Measurements from ENCODE around the gene FAM114A1. TPM values are rescaled to one million over a fixed set of nuclear protein-coding genes. Genes with fewer than 3 reads are reported as not detected.
A peak's percentile ranks its signal among the peaks of the same experiment; 100 is the strongest.

The FAM114A1 gene
- total RNA-seq, 1 experiment from 2014 or later: 89.1 TPM

- peak overlapping the region; percentile 63 for H3K4me3 ChIP-seq
- H3K27ac ChIP-seq: peak overlapping the region; percentile 82
- DNase-seq (ENCODE audit: low read depth in 1 of 2, low spot score in 2 of 2): peak; percentile 33 to 40
- H3K36me3 ChIP-seq: peaks cover 21% of the 10 kb centered on the region
- no peaks in the 10 kb centered on the region for H3K27me3 ChIP-seq (replicated peaks)
- no peaks in the 10 kb centered on the region for H3K9me3 ChIP-seq (replicated peaks)
- H3K4me1 ChIP-seq (replicated peaks): peaks cover 29% of the 10 kb centered on the region
Measured at GRCh38 chr4:38868059-38868960, 704 bp downstream of the FAM114A1 start.

GRCh38 chr4:38869511-38869910 lies 1.9 kb downstream of the FAM114A1 start:
- no peaks in the 10 kb centered on the region for H3K27me3 ChIP-seq (replicated peaks)
- H3K27ac ChIP-seq: no peak overlapping the region
- H3K4me3 ChIP-seq: no peak overlapping the region
- peaks cover 29% of the 10 kb centered on the region for H3K36me3 ChIP-seq
- DNase-seq (ENCODE audit: low read depth in 1 of 2, low spot score in 2 of 2): no peak
- H3K9me3 ChIP-seq (replicated peaks): no peaks in the 10 kb centered on the region
- peaks cover 37% of the 10 kb centered on the region for H3K4me1 ChIP-seq (replicated peaks)

- no peak for DNase-seq (ENCODE audit: low read depth in 1 of 2, low spot score in 2 of 2)
- peaks cover 37% of the 10 kb centered on the region for H3K4me1 ChIP-seq (replicated peaks)
- H3K27me3 ChIP-seq (replicated peaks): no peaks in the 10 kb centered on the region
- no peak overlapping the region for H3K4me3 ChIP-seq
- peaks cover 32% of the 10 kb centered on the region for H3K36me3 ChIP-seq
- no peak overlapping the region for H3K27ac ChIP-seq
- no peaks in the 10 kb centered on the region for H3K9me3 ChIP-seq (replicated peaks)
Measured at GRCh38 chr4:38870098-38870808, 2.6 kb downstream of the FAM114A1 start.

- no peak overlapping the region for H3K4me3 ChIP-seq
- no peaks in the 10 kb centered on the region for H3K9me3 ChIP-seq (replicated peaks)
- peaks cover 36% of the 10 kb centered on the region for H3K4me1 ChIP-seq (replicated peaks)
- H3K36me3 ChIP-seq: peaks cover 33% of the 10 kb centered on the region
- no peak overlapping the region for H3K27ac ChIP-seq
- no peak for DNase-seq (ENCODE audit: low read depth in 1 of 2, low spot score in 2 of 2)
- H3K27me3 ChIP-seq (replicated peaks): no peaks in the 10 kb centered on the region
Measured at GRCh38 chr4:38871593-38871992, 4.0 kb downstream of the FAM114A1 start.

- no peaks in the 10 kb centered on the region for H3K9me3 ChIP-seq (replicated peaks)
- H3K27me3 ChIP-seq (replicated peaks): no peaks in the 10 kb centered on the region
- peaks cover 30% of the 10 kb centered on the region for H3K4me1 ChIP-seq (replicated peaks)
- peak overlapping the region; percentile 61 for H3K27ac ChIP-seq
- peaks cover 36% of the 10 kb centered on the region for H3K36me3 ChIP-seq
- H3K4me3 ChIP-seq: no peak overlapping the region
- peak; percentile 61 to 67 for DNase-seq (ENCODE audit: low read depth in 1 of 2, low spot score in 2 of 2)
Measured at GRCh38 chr4:38872620-38873019, 5.0 kb downstream of the FAM114A1 start.

GRCh38 chr4:38873290-38873944 lies 5.8 kb downstream of the FAM114A1 start:
- peaks cover 36% of the 10 kb centered on the region for H3K36me3 ChIP-seq
- no peaks in the 10 kb centered on the region for H3K9me3 ChIP-seq (replicated peaks)
- DNase-seq (ENCODE audit: low read depth in 1 of 2, low spot score in 2 of 2): no peak
- peaks cover 30% of the 10 kb centered on the region for H3K4me1 ChIP-seq (replicated peaks)
- H3K27ac ChIP-seq: peak overlapping the region; percentile 61
- H3K27me3 ChIP-seq (replicated peaks): no peaks in the 10 kb centered on the region
- H3K4me3 ChIP-seq: no peak overlapping the region

- no peak overlapping the region for H3K4me3 ChIP-seq
- no peaks in the 10 kb centered on the region for H3K27me3 ChIP-seq (replicated peaks)
- H3K4me1 ChIP-seq (replicated peaks): peaks cover 22% of the 10 kb centered on the region
- peaks cover 30% of the 10 kb centered on the region for H3K36me3 ChIP-seq
- no peak overlapping the region for H3K27ac ChIP-seq
- DNase-seq (ENCODE audit: low read depth in 1 of 2, low spot score in 2 of 2): no peak
- H3K9me3 ChIP-seq (replicated peaks): no peaks in the 10 kb centered on the region
Measured at GRCh38 chr4:38876636-38877035, 9.0 kb downstream of the FAM114A1 start.

GRCh38 chr4:38884254-38884653 lies 16.6 kb downstream of the FAM114A1 start:
- Histone ChIP-seq H3K4me1 (replicated peaks) (peaks cover 8% of the 10 kb centered on the region), H3K27me3 (replicated peaks) (no peaks in the 10 kb centered on the region), H3K9me3 (replicated peaks) (no peaks in the 10 kb centered on the region), H3K27ac (no peak overlapping the region), H3K36me3 (no peaks in the 10 kb centered on the region; the same call in 1 of the 2 replicates), H3K4me3 (no peak overlapping the region)
- no peak for DNase-seq (ENCODE audit: low read depth in 1 of 2, low spot score in 2 of 2)

GRCh38 chr4:38889143-38889542 lies 21.5 kb downstream of the FAM114A1 start:
- no peak overlapping the region for H3K4me3 ChIP-seq

GRCh38 chr4:38891051-38891983 lies 23.7 kb downstream of the FAM114A1 start:
- Histone ChIP-seq H3K27me3 (replicated peaks) (no peaks in the 10 kb centered on the region), H3K27ac (peak overlapping the region; percentile 78; the same call in 1 of the 2 replicates), H3K36me3 (peaks cover 40% of the 10 kb centered on the region), H3K4me3 (no peak overlapping the region), H3K4me1 (replicated peaks) (peaks cover 26% of the 10 kb centered on the region), H3K9me3 (replicated peaks) (no peaks in the 10 kb centered on the region; the same call in 1 of the 2 replicates)
- no peak for DNase-seq (ENCODE audit: low read depth in 1 of 2, low spot score in 2 of 2)

More at GRCh38 chr4:38889143-38889542, 21.5 kb downstream of the FAM114A1 start:
- peaks cover 35% of the 10 kb centered on the region for H3K36me3 ChIP-seq
- DNase-seq (ENCODE audit: low read depth in 1 of 2, low spot score in 2 of 2): peak in 1 of 2 experiments; percentile 58
- peak overlapping the region; percentile 78 for H3K27ac ChIP-seq
- H3K9me3 ChIP-seq (replicated peaks): no peaks in the 10 kb centered on the region; the same call in 1 of the 2 replicates
- H3K27me3 ChIP-seq (replicated peaks): no peaks in the 10 kb centered on the region
- peaks cover 26% of the 10 kb centered on the region for H3K4me1 ChIP-seq (replicated peaks)

- no peak overlapping the region for H3K4me3 ChIP-seq
- no peak overlapping the region for H3K27ac ChIP-seq
- H3K4me1 ChIP-seq (replicated peaks): peaks cover 16% of the 10 kb centered on the region
- no peaks in the 10 kb centered on the region for H3K27me3 ChIP-seq (replicated peaks)
- peaks cover 51% of the 10 kb centered on the region for H3K36me3 ChIP-seq
- H3K9me3 ChIP-seq (replicated peaks): no peaks in the 10 kb centered on the region; the same call in 1 of the 2 replicates
- DNase-seq (ENCODE audit: low read depth in 1 of 2, low spot score in 2 of 2): no peak
Measured at GRCh38 chr4:38894322-38894982, 26.8 kb downstream of the FAM114A1 start.

- H3K4me1 ChIP-seq (replicated peaks): no peaks in the 10 kb centered on the region
- peaks cover 32% of the 10 kb centered on the region for H3K36me3 ChIP-seq
- no peaks in the 10 kb centered on the region for H3K9me3 ChIP-seq (replicated peaks)
- H3K27me3 ChIP-seq (replicated peaks): no peaks in the 10 kb centered on the region
- DNase-seq (ENCODE audit: low read depth in 1 of 2, low spot score in 2 of 2): no peak
- no peak overlapping the region for H3K4me3 ChIP-seq
- H3K27ac ChIP-seq: no peak overlapping the region
Measured at GRCh38 chr4:38896940-38897339, 29.3 kb downstream of the FAM114A1 start.
